HG03064 (cell line): ENCODE data around the gene BCAT1.
"Not testable (repeated sequence)": the region's sequence is repeated elsewhere in the genome, so short reads cannot be mapped to it uniquely, and the experiment has no call there.

Experiments used
- ATAC-seq: cut with Tn5 transposase; IDR thresholded peaks from one replicate; pipeline ENCODE4 v1.9.1; 2021; ENCODE audit warnings: low read depth; ENCODE audit not compliant: unreplicated experiment

The BCAT1 gene

DNA sequence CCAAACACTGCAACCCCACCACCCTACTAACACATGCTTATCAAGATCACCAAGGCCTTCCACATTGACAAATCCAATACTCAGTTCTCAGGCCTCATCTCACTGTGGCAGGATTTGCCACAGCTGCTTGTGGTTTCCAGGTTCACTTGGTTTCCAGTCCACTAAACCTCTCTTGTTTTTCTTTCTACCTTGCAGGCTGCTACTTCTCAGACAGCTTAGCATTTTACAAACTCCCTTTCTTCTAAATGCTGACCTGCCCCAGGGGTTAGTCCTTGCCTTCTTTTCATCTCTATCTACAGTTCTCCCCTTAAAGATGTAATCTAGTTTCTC lies 84.1 kb downstream of the BCAT1 start:
- no peak for ATAC-seq

DNA sequence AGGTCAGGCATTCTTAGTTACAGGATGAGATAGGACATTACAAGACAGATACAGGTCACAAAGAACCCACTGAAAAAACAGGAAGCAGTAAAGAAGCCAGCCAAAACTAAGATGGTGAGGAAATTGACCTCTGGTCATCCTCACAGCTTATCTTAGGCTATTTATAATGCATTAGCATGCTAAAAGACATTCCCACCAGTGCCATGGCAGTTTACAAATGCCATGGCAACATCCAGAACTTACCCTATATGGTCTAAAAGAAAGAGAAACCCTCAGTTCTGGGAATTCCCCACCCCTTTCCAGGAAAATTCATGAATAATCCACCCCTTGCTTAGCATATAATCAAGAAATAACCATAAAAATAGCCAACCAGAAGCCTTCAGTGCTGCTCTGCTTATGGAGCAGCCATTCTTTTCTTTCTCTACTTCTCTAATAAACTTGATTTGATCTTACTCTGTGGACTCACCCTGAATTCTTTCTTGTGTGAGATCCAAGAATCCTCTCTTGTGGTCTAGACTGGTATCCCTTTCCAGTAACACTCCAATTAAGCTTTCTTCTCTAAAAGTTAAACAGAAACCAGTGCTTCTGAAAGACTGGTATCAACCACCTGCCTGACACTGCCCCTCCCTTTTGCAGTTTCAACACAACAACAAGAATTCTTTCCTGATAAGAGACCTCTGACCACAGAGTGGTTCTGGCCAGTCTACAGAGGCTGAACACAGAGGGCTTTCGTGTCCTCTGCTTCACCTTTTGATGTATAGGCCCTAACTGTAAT lies 86.9 kb downstream of the BCAT1 start:
- no peak for ATAC-seq

DNA sequence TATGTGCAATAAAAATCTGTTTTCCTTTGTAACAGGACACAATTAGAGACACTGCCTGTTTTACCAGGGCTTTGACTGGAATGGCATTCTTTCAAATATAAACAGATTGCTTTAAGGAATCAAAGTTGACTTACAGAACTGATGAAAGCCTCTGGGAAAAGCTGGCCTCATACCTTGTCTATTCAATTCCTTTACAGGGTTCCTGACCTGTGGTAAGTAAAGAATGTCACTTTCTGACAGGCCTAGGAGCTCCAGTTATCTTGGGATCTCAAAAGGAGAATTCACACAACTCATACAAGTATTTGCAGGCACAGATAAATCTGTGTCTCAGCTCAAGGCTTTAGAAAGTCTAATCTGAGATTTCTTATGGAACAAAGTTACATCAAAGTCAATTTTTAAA lies 88.4 kb downstream of the BCAT1 start:
- ATAC-seq = no peak

DNA sequence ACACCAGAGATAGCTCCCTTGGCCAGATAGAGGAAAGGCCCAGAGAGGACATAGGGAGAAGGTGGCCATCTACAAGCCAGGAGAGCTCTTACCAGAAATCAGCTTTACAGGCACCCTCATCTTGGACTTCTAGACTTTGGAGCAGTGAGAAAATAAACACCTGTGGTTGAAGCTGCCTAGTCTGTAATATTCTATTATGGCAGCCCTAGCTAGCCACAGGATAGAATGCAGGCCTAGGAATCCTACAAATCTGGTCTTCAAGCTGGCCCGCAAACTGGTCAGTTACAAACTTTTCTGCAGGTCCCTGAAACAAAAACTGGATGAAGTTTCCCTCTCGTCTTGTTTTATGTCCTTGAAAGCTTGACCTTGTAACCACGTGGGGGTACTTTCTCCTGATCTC lies 92.4 kb downstream of the BCAT1 start:
- ATAC-seq = no peak

DNA sequence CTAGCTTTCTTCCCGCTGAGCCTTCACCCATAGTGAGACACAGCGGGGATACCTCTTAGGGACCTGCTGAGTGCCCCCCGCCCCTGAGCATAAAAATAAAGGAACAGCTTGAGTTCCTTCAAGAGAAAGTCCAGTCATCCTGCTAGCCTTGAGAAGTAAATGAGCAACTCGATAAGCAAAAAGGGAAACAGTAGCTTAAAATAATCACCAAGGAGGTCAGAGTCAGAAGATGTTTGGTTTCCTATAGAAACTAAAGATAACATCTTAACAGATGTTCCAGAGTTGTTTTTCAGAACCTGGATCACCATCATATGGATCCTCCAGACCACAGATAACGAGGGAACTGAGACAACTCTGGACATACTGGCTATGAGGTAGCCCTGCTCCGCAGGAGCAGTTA lies 94.0 kb downstream of the BCAT1 start:
- no peak for ATAC-seq

DNA sequence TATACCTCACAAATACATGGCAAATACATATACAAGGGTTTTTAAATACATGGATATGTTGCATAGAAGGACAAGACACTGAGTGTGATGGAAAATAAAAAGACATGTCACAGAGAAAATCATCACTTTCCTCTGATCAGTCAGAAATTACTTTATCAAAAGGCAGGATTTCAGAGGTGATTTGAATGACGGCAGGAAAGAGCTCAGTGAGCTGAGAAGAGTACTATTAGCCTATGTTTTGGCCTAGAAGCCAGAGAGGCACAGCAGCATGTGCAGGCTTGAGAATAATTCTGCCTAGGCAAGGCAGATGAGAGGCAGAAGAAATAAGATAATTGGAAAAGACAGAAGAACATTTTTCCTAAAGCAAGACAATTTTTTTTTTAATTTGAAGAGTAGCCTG lies 94.9 kb downstream of the BCAT1 start:
- no peak for ATAC-seq

DNA sequence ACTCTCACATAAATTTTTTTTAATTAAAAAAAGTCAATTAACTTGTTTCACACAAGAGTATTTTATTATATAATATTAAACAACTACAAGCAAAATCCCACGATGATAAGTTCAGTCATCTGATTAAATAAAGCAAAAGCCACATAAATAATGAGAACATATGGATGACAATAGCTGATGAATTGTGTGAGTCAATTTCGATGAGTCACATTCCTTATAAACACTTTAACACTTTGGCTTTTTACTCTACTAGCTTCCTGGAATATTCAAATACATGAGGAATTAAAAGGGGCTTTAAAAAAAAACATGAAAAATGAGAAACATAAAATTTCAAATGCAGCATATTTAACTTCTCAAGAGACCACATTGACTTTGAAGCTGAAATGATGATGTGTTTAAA lies 95.3 kb downstream of the BCAT1 start:
- no peak for ATAC-seq

DNA sequence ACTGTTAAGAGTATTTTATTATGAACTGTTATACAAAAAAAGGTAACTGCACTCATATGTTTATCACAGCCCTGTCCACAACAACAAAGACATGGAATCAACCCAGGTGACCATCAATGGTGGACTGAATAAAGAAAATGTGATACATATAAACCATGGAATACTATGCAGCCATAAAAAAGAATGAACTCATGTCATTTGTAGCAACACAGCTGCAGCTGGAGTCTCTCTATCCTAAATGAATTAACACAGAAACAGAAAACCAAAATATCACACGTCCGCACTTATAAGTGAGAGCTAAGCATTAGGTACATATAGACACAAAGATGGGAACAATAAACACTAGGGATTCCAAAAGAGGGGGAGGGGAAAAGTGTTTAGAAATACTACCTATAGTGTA lies 95.8 kb downstream of the BCAT1 start:
- ATAC-seq = no peak

DNA sequence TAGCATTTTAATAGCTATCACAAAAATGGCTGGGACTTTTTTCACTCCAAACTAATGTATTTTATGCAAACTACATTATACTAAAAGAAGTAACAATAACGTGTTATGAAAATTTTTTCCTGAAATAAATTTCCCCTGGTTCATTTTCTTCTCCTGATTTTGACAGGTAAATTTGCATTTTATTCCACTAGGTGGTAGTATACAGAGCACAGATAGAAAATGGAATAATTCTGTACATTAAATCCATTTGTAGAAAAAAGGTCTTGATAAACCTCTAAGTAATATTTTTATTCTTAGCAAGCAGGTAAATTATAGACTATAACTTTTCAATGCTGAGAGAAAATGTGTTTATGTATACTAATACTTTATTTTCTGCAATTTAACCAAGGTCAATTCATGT lies 96.5 kb downstream of the BCAT1 start:
- no peak for ATAC-seq

DNA sequence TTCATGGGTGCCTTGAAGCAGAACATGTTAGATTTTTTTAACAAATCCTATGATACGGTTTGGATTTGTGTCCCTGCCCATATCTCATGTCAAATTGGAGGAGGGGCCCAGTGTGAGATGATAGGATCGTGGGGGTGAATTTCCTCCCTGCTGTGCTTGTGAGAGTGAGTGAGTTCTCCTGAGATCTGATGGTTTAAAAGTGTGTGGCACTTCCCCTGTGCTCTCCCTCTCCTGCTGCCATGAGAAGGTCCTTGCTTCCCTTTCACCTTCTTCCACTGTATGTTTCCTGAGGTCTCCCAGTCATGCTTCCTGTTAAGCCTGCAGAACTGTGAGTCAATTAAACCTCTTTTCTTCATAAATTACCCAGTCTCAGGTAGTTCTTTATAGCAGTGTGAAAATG lies 97.0 kb downstream of the BCAT1 start:
- ATAC-seq = not testable (repeated sequence)

DNA sequence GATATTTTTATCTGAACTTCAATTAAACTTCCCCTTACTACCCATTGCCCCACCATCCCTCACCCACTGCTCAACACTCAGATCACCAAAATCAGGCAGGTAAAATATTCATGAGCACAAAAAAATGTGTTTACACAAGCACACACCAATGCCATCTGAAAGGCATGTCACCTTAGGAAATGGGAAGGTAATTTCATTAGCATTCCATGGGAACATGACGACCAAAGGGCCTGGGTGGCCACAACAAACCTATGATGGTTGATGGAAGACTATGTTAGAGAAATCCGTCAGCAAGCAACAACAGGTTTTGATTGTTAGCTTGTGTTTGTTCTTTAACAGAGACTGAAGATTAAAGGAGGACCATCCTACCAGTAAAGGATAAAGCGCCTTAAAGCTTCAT lies 97.6 kb downstream of the BCAT1 start:
- no peak for ATAC-seq

DNA sequence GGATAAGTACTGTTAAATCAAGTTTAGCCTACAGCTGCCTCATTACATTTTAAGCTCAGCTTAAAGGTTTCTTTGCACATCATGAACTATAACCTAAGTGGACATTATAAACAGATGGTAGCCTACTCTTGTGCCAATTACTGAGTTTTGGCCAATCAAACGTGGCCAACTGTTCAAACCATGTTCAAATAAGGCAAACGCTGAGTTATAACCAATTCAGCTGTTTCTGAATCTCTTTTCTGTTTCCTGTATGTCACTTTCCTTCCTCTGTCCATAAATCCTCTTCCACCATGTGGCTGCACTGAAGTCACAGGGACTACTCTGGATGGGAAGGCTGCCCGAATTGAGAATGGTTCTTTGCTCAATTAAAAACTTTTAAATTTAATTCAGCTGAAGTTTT lies 98.4 kb downstream of the BCAT1 start:
- ATAC-seq = no peak

DNA sequence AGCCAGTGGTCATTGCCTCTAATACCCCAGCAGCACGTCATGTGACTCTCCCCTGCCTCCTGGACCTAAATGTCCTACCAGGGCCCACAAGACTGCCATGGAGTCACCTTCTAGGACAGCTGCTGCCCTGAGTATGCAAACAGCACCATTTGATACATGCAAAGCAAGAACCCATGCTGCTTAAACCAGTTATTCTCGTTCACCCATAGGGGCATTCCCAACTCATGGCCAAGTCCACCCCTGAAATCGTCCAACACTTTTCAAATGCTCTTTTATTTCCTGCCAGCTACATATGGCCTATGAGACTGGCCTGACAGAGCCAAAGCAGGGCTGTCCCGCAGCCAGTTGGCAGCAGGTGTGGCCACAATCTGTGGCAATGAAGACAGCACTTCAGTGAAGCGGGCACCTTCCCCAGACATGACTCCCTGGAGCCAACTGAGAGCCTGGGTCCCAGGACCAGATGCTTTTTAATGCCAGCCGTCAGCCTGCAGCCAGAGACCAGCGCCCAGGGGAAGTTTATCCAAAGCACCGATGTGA lies 99.9 kb downstream of the BCAT1 start:
- ATAC-seq = no peak

DNA sequence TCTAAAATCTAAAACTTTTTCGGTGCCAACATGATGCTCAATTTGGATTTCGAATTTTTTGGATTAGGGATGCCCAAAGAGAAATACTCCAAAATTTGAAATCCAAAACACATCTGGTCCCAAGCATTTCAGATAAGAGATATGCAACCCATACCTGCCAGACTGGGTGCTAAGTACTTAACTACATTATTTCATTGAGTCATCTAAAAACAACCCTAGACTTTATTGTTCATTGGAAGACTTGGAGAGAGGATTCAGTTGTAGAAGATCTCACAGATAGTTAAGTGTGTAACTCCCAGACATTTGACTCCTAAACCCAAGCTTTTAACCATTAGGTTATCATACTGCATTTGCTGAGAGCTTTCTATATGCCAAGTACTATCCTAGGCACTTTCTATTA lies 102.2 kb downstream of the BCAT1 start:
- ATAC-seq = no peak

DNA sequence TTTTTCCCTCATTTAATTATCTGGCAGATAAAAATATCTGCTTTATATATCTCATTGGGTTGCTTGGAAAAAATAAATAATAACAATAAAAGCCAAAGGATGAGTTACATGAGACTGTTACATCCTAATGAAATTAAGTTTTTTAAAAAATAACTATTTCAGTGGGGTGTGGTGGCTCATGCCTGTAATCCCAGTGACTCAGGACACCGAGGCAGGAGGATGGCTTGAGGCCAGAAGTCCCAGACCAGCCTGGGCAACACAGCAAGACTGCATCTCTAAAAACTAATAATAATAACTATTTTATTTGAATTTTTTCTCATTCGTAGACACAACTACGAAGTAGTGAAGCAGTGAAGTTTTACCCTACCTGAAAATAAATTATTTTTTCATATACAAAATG lies 103.3 kb downstream of the BCAT1 start:
- ATAC-seq = no peak

DNA sequence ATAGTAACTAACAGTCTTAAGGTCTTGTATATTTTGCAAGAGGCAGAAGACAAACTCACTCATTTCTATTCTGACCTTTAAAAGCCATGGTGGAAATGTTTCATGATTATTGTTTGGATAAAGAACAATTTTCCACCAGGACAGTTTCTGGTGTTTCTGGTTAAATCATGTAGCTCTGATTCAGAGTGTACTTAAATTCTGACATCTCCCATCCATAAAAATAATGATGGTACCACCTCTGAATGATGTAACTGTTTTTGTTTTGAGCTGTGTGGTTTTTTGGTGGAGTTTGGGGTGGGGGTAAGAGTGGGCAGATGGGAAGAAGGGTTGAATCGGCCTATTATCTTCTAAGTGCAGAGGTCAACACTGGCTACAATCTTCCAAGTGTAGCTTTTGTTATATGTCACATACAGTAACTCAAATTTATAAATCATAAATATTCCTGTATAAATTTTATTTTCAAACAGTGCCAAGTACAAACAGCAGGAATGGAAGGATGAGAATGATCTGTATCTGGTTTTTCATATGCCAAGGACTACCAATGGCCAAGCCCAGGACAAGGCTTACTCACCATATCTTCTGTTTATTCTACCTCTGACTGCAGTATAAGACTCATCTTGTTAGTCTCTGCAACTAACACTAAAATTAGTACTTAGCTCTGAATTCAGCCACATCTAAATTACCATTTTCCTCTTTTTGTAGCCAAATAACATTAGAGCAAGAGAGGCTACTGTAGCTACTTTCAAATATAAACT lies 108.7 kb downstream of the BCAT1 start:
- ATAC-seq = no peak

DNA sequence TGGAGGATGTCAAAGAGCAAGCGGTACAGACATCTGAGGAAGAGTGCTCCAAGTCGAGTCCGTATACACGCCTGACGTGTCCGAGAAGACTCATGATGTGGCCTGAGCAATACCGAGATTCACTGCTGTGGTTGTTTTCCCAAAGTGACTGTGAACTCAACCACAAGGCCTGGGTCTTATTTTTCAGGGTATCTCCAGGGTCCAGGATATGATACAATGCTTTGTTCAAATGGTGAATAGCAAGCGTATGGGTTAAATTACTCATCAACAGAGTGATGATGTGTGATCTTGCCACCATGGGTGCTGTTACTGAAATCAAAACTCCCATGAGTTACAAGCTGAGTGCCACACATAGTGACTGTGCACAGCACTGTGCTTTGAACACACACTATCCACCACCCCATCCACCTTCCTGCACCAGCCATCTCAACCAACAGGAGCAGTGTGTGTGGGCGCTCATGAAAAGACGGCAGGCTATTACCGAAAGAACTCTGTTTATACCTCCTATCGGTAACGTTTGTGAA lies 109.6 kb downstream of the BCAT1 start:
- ATAC-seq = peak; percentile 89

DNA sequence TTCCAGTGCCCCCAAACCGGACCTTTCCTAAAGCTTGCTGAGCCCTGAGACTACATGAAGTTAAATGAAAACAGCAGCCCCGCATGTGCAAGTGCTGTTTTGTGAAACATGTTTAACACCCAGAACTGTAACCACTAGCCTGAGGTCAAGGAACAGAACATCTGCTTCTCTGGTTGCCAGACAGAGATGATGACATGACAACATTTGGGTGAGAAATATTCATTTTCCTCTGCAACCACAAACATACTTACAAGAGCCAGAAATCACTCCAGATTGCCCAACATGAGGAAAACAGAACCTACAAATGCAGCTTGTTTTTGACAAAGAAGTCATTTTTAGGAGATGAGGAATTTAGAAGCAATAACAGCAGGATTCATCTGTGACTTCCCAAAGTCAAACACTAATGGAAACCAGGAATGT lies 110.4 kb downstream of the BCAT1 start:
- peak; percentile 43 for ATAC-seq

DNA sequence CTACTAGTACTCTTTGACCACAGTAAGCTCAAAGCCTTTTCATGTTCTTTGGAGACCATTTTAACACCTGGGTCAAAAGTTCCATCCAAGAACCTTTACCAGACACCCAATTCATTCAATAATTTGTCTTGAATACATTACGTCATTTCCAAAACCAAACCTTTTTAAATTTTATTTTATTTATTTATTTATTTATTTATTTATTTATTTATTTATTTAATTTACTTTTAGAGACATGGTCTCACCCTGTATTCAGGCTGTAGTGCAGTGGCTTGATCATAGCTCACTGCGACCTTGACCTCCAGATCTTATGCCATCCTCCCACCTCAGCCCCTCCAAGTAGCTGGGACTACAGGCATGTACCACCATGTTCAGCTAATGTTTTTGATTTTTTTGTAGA lies 113.5 kb downstream of the BCAT1 start:
- no peak for ATAC-seq

DNA sequence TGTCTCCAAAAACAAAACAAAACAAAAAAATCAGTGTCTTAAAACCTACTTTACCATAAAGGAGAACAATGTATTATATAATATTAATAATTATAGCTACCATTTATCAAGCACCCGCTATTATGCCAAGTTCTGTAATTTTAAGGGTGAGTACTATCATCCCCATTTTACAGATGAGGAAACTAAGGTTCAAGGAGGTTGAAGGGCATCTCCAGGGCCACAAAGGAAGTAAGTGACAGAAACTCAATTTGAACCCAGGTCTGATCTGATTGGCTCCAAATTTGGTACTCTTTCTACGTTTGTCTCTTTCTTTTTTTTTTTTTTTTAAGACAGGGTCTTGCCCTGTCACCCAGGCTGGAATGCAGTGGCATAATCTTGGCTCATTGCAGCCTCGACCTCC lies 115.4 kb downstream of the BCAT1 start:
- ATAC-seq = no peak

DNA sequence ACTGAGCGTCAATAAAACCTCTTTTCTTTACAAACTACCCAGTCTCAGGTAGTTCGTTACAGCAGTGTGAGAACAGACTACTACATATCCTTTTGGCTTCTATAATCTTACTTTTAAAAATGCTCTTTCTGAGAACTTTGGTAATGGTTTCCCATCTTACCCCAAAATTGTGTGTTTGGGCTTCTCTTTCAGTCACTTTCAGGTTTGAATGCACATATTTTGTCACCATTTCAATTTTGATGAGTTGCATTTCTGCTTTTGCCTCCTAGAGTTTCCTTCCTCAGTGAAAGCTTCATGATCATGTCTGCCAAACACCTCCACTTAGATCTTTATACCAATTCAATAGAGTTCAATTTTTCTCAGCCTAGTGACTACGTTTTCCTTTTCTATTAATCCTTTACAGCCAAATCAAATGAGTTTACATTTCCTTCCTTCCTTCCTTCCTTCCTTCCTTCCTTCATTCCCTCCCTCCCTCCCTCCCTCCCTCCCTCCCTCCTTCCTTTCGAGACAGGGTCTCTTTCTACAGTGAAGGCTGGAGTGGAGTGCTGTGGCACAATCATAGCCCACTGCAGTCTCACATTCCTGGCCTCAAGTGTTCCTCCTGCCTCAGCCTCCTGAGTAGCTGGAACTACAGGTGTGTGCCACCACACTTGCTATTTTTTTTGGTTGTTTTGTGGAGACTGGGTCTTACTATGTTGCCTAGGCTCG lies 124.9 kb downstream of the BCAT1 start:
- ATAC-seq = no peak
